ENCODE data around the gene RAD51AP2.

The RAD51AP2 gene

GRCh38 chr2:17543131-17543660 lies 25.0 kb upstream of the RAD51AP2 start:
- TF ChIP-seq JUND (IDR thresholded peaks at IDR 0.05; ENCODE audit: low read depth) = no peak
- in situ Hi-C loops (cut with HindIII; ENCODE audit: low pct_unique_long_range_greater_than_20kb, low sequenced_read_pairs) = no loop called here
- no peak for DNase-seq (ENCODE audit: low read depth in 1 of 2, low spot score in 1 of 2)

- TF ChIP-seq JUND (IDR thresholded peaks at IDR 0.05; ENCODE audit: low read depth) = no peak
- DNase-seq (ENCODE audit: low read depth in 1 of 2, low spot score in 1 of 2) = no peak
- in situ Hi-C loops (cut with HindIII; ENCODE audit: low pct_unique_long_range_greater_than_20kb, low sequenced_read_pairs) = no loop called here
These were observed 24.2 kb upstream of the RAD51AP2 start for GRCh38 chr2:17542471-17542870.

- DNase-seq (ENCODE audit: low read depth in 1 of 2, low spot score in 1 of 2) = no peak
- TF ChIP-seq JUND (IDR thresholded peaks at IDR 0.05; ENCODE audit: low read depth) = no peak
- in situ Hi-C loops (cut with HindIII; ENCODE audit: low pct_unique_long_range_greater_than_20kb, low sequenced_read_pairs) = no loop called here
These were observed 23.3 kb upstream of the RAD51AP2 start for GRCh38 chr2:17541531-17541950.

- no peak for TF ChIP-seq JUND (IDR thresholded peaks at IDR 0.05; ENCODE audit: low read depth)
- in situ Hi-C loops (cut with HindIII; ENCODE audit: low pct_unique_long_range_greater_than_20kb, low sequenced_read_pairs) = no loop called here
- no peak for DNase-seq (ENCODE audit: low read depth in 1 of 2, low spot score in 1 of 2)
These were observed 22.7 kb upstream of the RAD51AP2 start for GRCh38 chr2:17540813-17541530.

- DNase-seq (ENCODE audit: low read depth in 1 of 2, low spot score in 1 of 2) = peak in 1 of 2 experiments; percentile 15
- TF ChIP-seq JUND (IDR thresholded peaks at IDR 0.05; ENCODE audit: low read depth) = no peak
- in situ Hi-C loops (cut with HindIII; ENCODE audit: low pct_unique_long_range_greater_than_20kb, low sequenced_read_pairs) = no loop called here
These were observed 22.0 kb upstream of the RAD51AP2 start, which contains the start of gene VSNL1 for GRCh38 chr2:17540093-17540812. VSNL1 (plus strand) TSS chr2:17540696; CDS start chr2:17592075, 51,379 bp downstream.

GRCh38 chr2:17539611-17540092 lies 21.4 kb upstream of the RAD51AP2 start:
- in situ Hi-C loops (cut with HindIII; ENCODE audit: low pct_unique_long_range_greater_than_20kb, low sequenced_read_pairs) = no loop called here
- TF ChIP-seq JUND (IDR thresholded peaks at IDR 0.05; ENCODE audit: low read depth) = no peak
- no peak for DNase-seq (ENCODE audit: low read depth in 1 of 2, low spot score in 1 of 2)

- in situ Hi-C loops (cut with HindIII; ENCODE audit: low pct_unique_long_range_greater_than_20kb, low sequenced_read_pairs) = no loop called here
- no peak for DNase-seq (ENCODE audit: low read depth in 1 of 2, low spot score in 1 of 2)
- no peak for TF ChIP-seq JUND (IDR thresholded peaks at IDR 0.05; ENCODE audit: low read depth)
These were observed 20.8 kb upstream of the RAD51AP2 start for GRCh38 chr2:17538844-17539554.

- DNase-seq (ENCODE audit: low read depth in 1 of 2, low spot score in 1 of 2) = no peak
- no peak for TF ChIP-seq JUND (IDR thresholded peaks at IDR 0.05; ENCODE audit: low read depth)
- in situ Hi-C loops (cut with HindIII; ENCODE audit: low pct_unique_long_range_greater_than_20kb, low sequenced_read_pairs) = no loop called here
These were observed 20.0 kb upstream of the RAD51AP2 start for GRCh38 chr2:17538022-17538843.

- DNase-seq (ENCODE audit: low read depth in 1 of 2, low spot score in 1 of 2) = no peak
- no peak for TF ChIP-seq JUND (IDR thresholded peaks at IDR 0.05; ENCODE audit: low read depth)
- in situ Hi-C loops (cut with HindIII; ENCODE audit: low pct_unique_long_range_greater_than_20kb, low sequenced_read_pairs) = no loop called here
These were observed 18.2 kb upstream of the RAD51AP2 start for GRCh38 chr2:17536416-17536815.

- DNase-seq (ENCODE audit: low read depth in 1 of 2, low spot score in 1 of 2) = no peak
- TF ChIP-seq JUND (IDR thresholded peaks at IDR 0.05; ENCODE audit: low read depth) = no peak
- in situ Hi-C loops (cut with HindIII; ENCODE audit: low pct_unique_long_range_greater_than_20kb, low sequenced_read_pairs) = no loop called here
These were observed 15.3 kb upstream of the RAD51AP2 start for GRCh38 chr2:17533546-17533945.

GRCh38 chr2:17529771-17530170 lies 11.5 kb upstream of the RAD51AP2 start:
- no peak for DNase-seq (ENCODE audit: low read depth in 1 of 2, low spot score in 1 of 2)
- no peak for TF ChIP-seq JUND (IDR thresholded peaks at IDR 0.05; ENCODE audit: low read depth)
- in situ Hi-C loops (cut with HindIII; ENCODE audit: low pct_unique_long_range_greater_than_20kb, low sequenced_read_pairs) = no loop called here

- in situ Hi-C loops (cut with HindIII; ENCODE audit: low pct_unique_long_range_greater_than_20kb, low sequenced_read_pairs) = no loop called here
- TF ChIP-seq JUND (IDR thresholded peaks at IDR 0.05; ENCODE audit: low read depth) = no peak
- DNase-seq (ENCODE audit: low read depth in 1 of 2, low spot score in 1 of 2) = no peak
These were observed 4.1 kb upstream of the RAD51AP2 start for GRCh38 chr2:17522303-17522702.

All from T47D (cell line).